A673 (cell line): ENCODE results near the gene LCN9. TPM values are rescaled to one million over a fixed set of nuclear protein-coding genes. Genes with fewer than 3 reads are reported as not detected.

Experiments used
- BruUV-seq: library from RNA; stranded (reverse); fragments of 400-500 nt; replicated peaks from 2 replicates; lab custom pipeline; 2021; lab: Mats Ljungman, UMichigan
- CTCF ChIA-PET: fragments of 300-600 bp; sonication (Branson Sonifier 250); formaldehyde crosslinking; loops from one replicate; lab custom pipeline; 2022; ENCODE audit warnings: antibody characterized with exemption; lab: Charles Lee
- POLR2A ChIA-PET: fragments of 300-600 bp; sonication (Branson Sonifier 250); formaldehyde crosslinking; loops from one replicate; lab custom pipeline; 2022; ENCODE audit warnings: antibody characterized with exemption; ENCODE audit not compliant: low non-redundant PET; lab: Charles Lee
- DNase-seq: peaks from one replicate; pipeline ENCODE4 v3.0.0-alpha.2; 2015; ENCODE audit warnings: low spot score
- H3K27ac ChIP-seq: fragments of 200-600 bp; sonication (generic); 2 replicates; pipeline ENCODE4 v1.5.1; 2016; ENCODE audit warnings: mixed run types, low read depth, mild to moderate bottlenecking, mixed read lengths, antibody characterized with exemption, low read length; ENCODE audit not compliant: poor library complexity, severe bottlenecking
- H3K27me3 ChIP-seq: fragments of 200-600 bp; sonication (generic); replicated peaks from 2 replicates; pipeline ENCODE4 v1.6.1; 2017; ENCODE audit warnings: mixed run types, low read depth, mild to moderate bottlenecking, mixed read lengths, antibody characterized with exemption, low read length; ENCODE audit not compliant: insufficient read depth, poor library complexity
- H3K36me3 ChIP-seq: fragments of 200-600 bp; sonication (generic); 2 replicates; pipeline ENCODE4 v1.6.1; 2016; ENCODE audit warnings: mixed run types, mild to moderate bottlenecking, mixed read lengths, antibody characterized with exemption, low read length; ENCODE audit not compliant: insufficient read depth, poor library complexity, severe bottlenecking
- H3K4me1 ChIP-seq: fragments of 200-600 bp; sonication (generic); 2 replicates; pipeline ENCODE4 v1.6.1; 2017; ENCODE audit warnings: mixed run types, mild to moderate bottlenecking, mixed read lengths, antibody characterized with exemption, low read length; ENCODE audit not compliant: insufficient read depth, poor library complexity, severe bottlenecking
- H3K4me3 ChIP-seq: fragments of 200-600 bp; sonication (generic); 2 replicates; pipeline ENCODE4 v1.5.1; 2016; ENCODE audit warnings: low read depth, mixed run types, mild to moderate bottlenecking, mixed read lengths, low read length; ENCODE audit not compliant: poor library complexity, severe bottlenecking
- H3K9me3 ChIP-seq: fragments of 200-600 bp; sonication (generic); 2 replicates; pipeline ENCODE4 v1.6.1; 2016; ENCODE audit warnings: mixed run types, low read depth, mild to moderate bottlenecking, mixed read lengths, antibody characterized with exemption, low read length; ENCODE audit not compliant: poor library complexity, severe bottlenecking
- CTCF ChIP-seq: fragments of 300-800, 200-600 bp; sonication (generic); conservative IDR thresholded peaks from 2 replicates; pipeline ENCODE4 v1.5.1; 2017; ENCODE audit warnings: low read depth, mild to moderate bottlenecking, antibody characterized with exemption, low read length, moderate library complexity, mixed read lengths
- EZH2 ChIP-seq: fragments of 200-600 bp; sonication (generic); IDR thresholded peaks from 2 replicates; pipeline ENCODE4 v1.6.1; 2017; ENCODE audit warnings: borderline replicate concordance, low read depth, mild to moderate bottlenecking, mixed read lengths, antibody characterized with exemption, low read length; ENCODE audit not compliant: poor library complexity, severe bottlenecking
- intact Hi-C: fragments of 100-400 bp; cut with micrococcal nuclease; formaldehyde crosslinking; loops from one replicate; pipeline ENCODE4 v1.10.0; 2022; ENCODE audit not compliant: unreplicated experiment
- total RNA-seq: library from RNA; stranded (reverse); gene quantifications from 2 replicates; pipeline ENCODE4 v1.2.3, GENCODE V29; 2021

Gene LCN9
- total RNA-seq, 1 experiment from 2014 or later: not detected

GRCh38 chr9:135673941-135674340, 10.8 kb downstream of the LCN9 start:
- DNase-seq: no peak
- ChIA-PET CTCF (interaction anchor here (0.6 kb wide), 1 partner anchor 252 kb away, joined by 15 read pairs; no protein-coding TSS in a partner anchor), POLR2A (no interaction called here)
- Histone ChIP-seq H3K27me3 (peaks cover 5% of the 10 kb centered on the region), H3K4me3 (no peak overlapping the region), H3K27ac (no peak overlapping the region), H3K4me1 (no peaks in the 10 kb centered on the region), H3K36me3 (no peaks in the 10 kb centered on the region), H3K9me3 (no peaks in the 10 kb centered on the region)
- intact Hi-C loops: no loop called here
- TF ChIP-seq EZH2: no peak
- no peak for TF ChIP-seq CTCF
- BruUV-seq: no TSS peak

GRCh38 chr9:135674977-135675376, 11.9 kb downstream of the LCN9 start:
- DNase-seq: no peak
- intact Hi-C loops: no loop called here
- peaks cover 5% of the 10 kb centered on the region for H3K27me3 ChIP-seq
- ChIA-PET POLR2A (no interaction called here), CTCF (no interaction called here)
- no peaks in the 10 kb centered on the region for H3K9me3 ChIP-seq
- H3K4me1 ChIP-seq: no peaks in the 10 kb centered on the region
- H3K4me3 ChIP-seq: no peak overlapping the region
- no peak for TF ChIP-seq CTCF
- TF ChIP-seq EZH2: no peak
- no peak overlapping the region for H3K27ac ChIP-seq
- no peaks in the 10 kb centered on the region for H3K36me3 ChIP-seq
- BruUV-seq: no TSS peak

GRCh38 chr9:135676891-135677290, 13.8 kb downstream of the LCN9 start:
- H3K4me1 ChIP-seq: no peaks in the 10 kb centered on the region
- POLR2A ChIA-PET: no interaction called here
- no peaks in the 10 kb centered on the region for H3K9me3 ChIP-seq
- H3K4me3 ChIP-seq: no peak overlapping the region
- DNase-seq: no peak
- H3K27ac ChIP-seq: no peak overlapping the region
- BruUV-seq: no TSS peak
- no peak for TF ChIP-seq CTCF
- no peak for TF ChIP-seq EZH2
- intact Hi-C loops: no loop called here
- CTCF ChIA-PET: no interaction called here
- peaks cover 5% of the 10 kb centered on the region for H3K27me3 ChIP-seq
- no peaks in the 10 kb centered on the region for H3K36me3 ChIP-seq
